HepG2 (cell line): Measurements from ENCODE around the gene DSCAM. TPM values are rescaled to one million over a fixed set of nuclear protein-coding genes. Genes with fewer than 3 reads are reported as not detected.

ENCODE experiments used
- ATAC-seq: fragments of 200-7000 bp; cut with Tn5 transposase; 3 replicates; pipeline ENCODE4 v1.9.1; 2020; ENCODE audit warnings: mild to moderate bottlenecking, moderate library complexity
- BruUV-seq: library from RNA; stranded (reverse); fragments of 400-500 nt; replicated peaks from 2 replicates; lab custom pipeline; 2021; lab: Mats Ljungman, UMichigan
- CTCF ChIA-PET: fragments of 300-600 bp; formaldehyde crosslinking; extraction: SDS; loops from one replicate; lab custom pipeline; 2021; ENCODE audit warnings: low total read pairs, inconsistent platforms, low intra/inter-chr PET ratio; lab: Yijun Ruan, JAX
- POLR2A ChIA-PET: fragments of 350-600 bp; sonication (Branson Sonifier 250); formaldehyde crosslinking; loops from one replicate; lab custom pipeline; 2020; ENCODE audit warnings: antibody characterized with exemption, inconsistent platforms; lab: Yijun Ruan, JAX
- DNase-seq: peaks from one replicate; pipeline ENCODE4 v3.0.0-alpha.2; 2015; ENCODE audit warnings: low spot score
- FAIRE-seq: peaks from 3 replicates; lab custom pipeline; 2011; peaks lifted over from hg19 to GRCh38; lab: Jason Lieb, UNC
- H2AFZ ChIP-seq: one replicate; pipeline ENCODE4 v1.6.1; 2011; ENCODE audit warnings: low read length, inconsistent platforms
- H3K27ac ChIP-seq: fragments of 300-600 bp; 3 replicates; pipeline ENCODE4 v1.8.0; 2011; ENCODE audit warnings: mixed run types, mild to moderate bottlenecking, mixed read lengths, low read length, inconsistent platforms; ENCODE audit not compliant: insufficient read depth; ENCODE audit errors: extremely low read length
- H3K27me3 ChIP-seq, 2 experiments: fragments of 200-600 bp in 1 of 2; 2 replicates in 1 of 2; 3 replicates in 1 of 2; pipeline versions ENCODE4 v1.6.0 to v1.8.0; 2011; ENCODE audit warnings: low read length in 2 of 2, mild to moderate bottlenecking in 2 of 2, moderate library complexity in 2 of 2, inconsistent platforms in 1 of 2; ENCODE audit not compliant: insufficient read depth in 2 of 2, control insufficient read depth in 1 of 2
- H3K36me3 ChIP-seq, 2 experiments: fragments of 200-600 bp in 1 of 2; replicated peaks in 1 of 2; 2 replicates in 1 of 2; 3 replicates in 1 of 2; pipeline versions ENCODE4 v1.5.1 to v1.8.0; 2011; ENCODE audit warnings: low read length in 2 of 2, inconsistent platforms in 1 of 2; ENCODE audit not compliant: insufficient read depth in 2 of 2, control insufficient read depth in 1 of 2
- H3K4me1 ChIP-seq: 2 replicates; pipeline ENCODE4 v1.5.1; 2012; ENCODE audit warnings: low read length, inconsistent platforms; ENCODE audit not compliant: insufficient read depth
- H3K4me2 ChIP-seq: 2 replicates; pipeline ENCODE4 v1.6.0; 2011; ENCODE audit warnings: low read depth, low read length, inconsistent platforms
- H3K4me3 ChIP-seq, 3 experiments: fragments of 200-600 bp in 1 of 3; sonication (generic), shearing (Covaris generic) in 1 of 3; replicated peaks in 1 of 3; 2 replicates each; pipeline ENCODE4 v1.5.1; 2011 to 2016; ENCODE audit warnings: low read length in 3 of 3, inconsistent platforms in 2 of 3, low read depth in 2 of 3, mild to moderate bottlenecking in 2 of 3, control low read depth in 1 of 3, mixed read lengths in 1 of 3; ENCODE audit not compliant: insufficient read depth in 1 of 3
- H3K79me2 ChIP-seq: one replicate; pipeline ENCODE4 v1.6.1; 2011; ENCODE audit warnings: low read length, inconsistent platforms; ENCODE audit not compliant: insufficient read depth
- H3K9ac ChIP-seq: 2 replicates; pipeline ENCODE4 v1.6.0; 2011; ENCODE audit warnings: mild to moderate bottlenecking, low read depth, low read length, inconsistent platforms; ENCODE audit not compliant: insufficient read depth
- H3K9me3 ChIP-seq: 2 replicates; pipeline ENCODE4 v1.5.1; 2012; ENCODE audit warnings: mild to moderate bottlenecking, low read length
- H4K20me1 ChIP-seq: 2 replicates; pipeline ENCODE4 v1.6.0; 2011; ENCODE audit warnings: inconsistent platforms, mild to moderate bottlenecking, low read length, moderate library complexity; ENCODE audit not compliant: insufficient read depth
- HDAC2 ChIP-seq: sonication (generic); formaldehyde crosslinking; IDR thresholded peaks from 2 replicates; pipeline ENCODE4 v1.4.0; 2020; ENCODE audit warnings: missing genetic modification reagents
- MEF2D ChIP-seq: sonication (generic); formaldehyde crosslinking; IDR thresholded peaks from 2 replicates; pipeline ENCODE4 v1.5.1; 2020; ENCODE audit warnings: mild to moderate bottlenecking, missing genetic modification reagents
- ONECUT2 ChIP-seq: sonication (generic); formaldehyde crosslinking; IDR thresholded peaks from 2 replicates; pipeline ENCODE4 v1.4.0; 2020; ENCODE audit warnings: missing genetic modification reagents
- ZBTB2 ChIP-seq: sonication (generic); formaldehyde crosslinking; IDR thresholded peaks from 2 replicates; pipeline ENCODE4 v1.8.0; 2022; ENCODE audit warnings: low read depth, missing genetic modification reagents
- ZBTB7B ChIP-seq: sonication (generic); formaldehyde crosslinking; IDR thresholded peaks from 2 replicates; pipeline ENCODE4 v1.4.0; 2020; ENCODE audit warnings: missing genetic modification reagents
- ZFP82 ChIP-seq: sonication (generic); formaldehyde crosslinking; IDR thresholded peaks from 2 replicates; pipeline ENCODE4 v1.5.1; 2020; ENCODE audit warnings: mild to moderate bottlenecking, missing genetic modification reagents, borderline replicate concordance
- ZNF143 ChIP-seq: sonication (generic); formaldehyde crosslinking; IDR thresholded peaks from 2 replicates; pipeline ENCODE4 v1.4.0; 2020; ENCODE audit warnings: missing genetic modification reagents
- ZNF230 ChIP-seq: sonication (generic); formaldehyde crosslinking; IDR thresholded peaks from 2 replicates; pipeline ENCODE4 v1.4.0; 2020; ENCODE audit warnings: mild to moderate bottlenecking, missing genetic modification reagents
- ZNF607 ChIP-seq: sonication (generic); formaldehyde crosslinking; IDR thresholded peaks from 2 replicates; pipeline ENCODE4 v1.5.1; 2020; ENCODE audit warnings: missing genetic modification reagents, mild to moderate bottlenecking, borderline replicate concordance
- WGBS: methylation state at CpG from one replicate; pipeline ENCODE4 v1.1.6; 2017; ENCODE audit warnings: low lambda C conversion rate; 5-methylcytosine and 5-hydroxymethylcytosine counted together
- in situ Hi-C: cut with HindIII; loops from 2 replicates; pipeline ENCODE4 v1.10.0; 2017; ENCODE audit warnings: low pct_unique_long_range_greater_than_20kb; ENCODE audit not compliant: extremely low pct_ligation_motif_present
- intact Hi-C: fragments of 100-400 bp; cut with micrococcal nuclease; formaldehyde crosslinking; loops from one replicate; pipeline ENCODE4 v1.10.0; 2022; ENCODE audit not compliant: unreplicated experiment
- polyA plus RNA-seq, 8 experiments: library from polyadenylated mRNA; depleted of rRNA in 3 of 8; stranded (reverse) in 7 of 8; unstranded in 1 of 8; fragments of >200 nt; fragmentation: Illumina TruSeq in 4 of 8; extraction: Trizol in 4 of 8; gene quantifications; 2 replicates each; pipeline versions ENCODE4 v1.2.1 to v1.2.3, GENCODE V29; 2011 to 2016; ENCODE audit warnings: low read depth in 4 of 8, missing spikeins in 1 of 8, mixed read lengths in 1 of 8; ENCODE audit not compliant: insufficient read depth in 1 of 8
- total RNA-seq, 5 experiments: library from RNA; depleted of rRNA; stranded (reverse); fragments of >200 nt; fragmentation: Illumina TruSeq; extraction: Trizol; gene quantifications; 2 replicates each; pipeline ENCODE4 v1.2.3, GENCODE V29; 2016; ENCODE audit warnings: low read depth in 1 of 5

The DSCAM gene
- total and polyA plus RNA-seq, 2 of the 13 experiments (the other 11 are each of a cell fraction or from before 2014, with no cell fraction given), result not detected

- no peak overlapping the region for H3K9ac ChIP-seq
- no peaks in the 10 kb centered on the region for H3K4me1 ChIP-seq
- ChIA-PET CTCF (no interaction called here), POLR2A (no interaction called here)
- no peak for FAIRE-seq
- TF ChIP-seq ZNF143 (CRISPR knock-in tag), result no peak
- TF ChIP-seq ZFP82 (CRISPR knock-in tag), result no peak
- TF ChIP-seq HDAC2 (CRISPR knock-in tag), result no peak
- no peak for TF ChIP-seq ZBTB7B (CRISPR knock-in tag)
- TF ChIP-seq ZNF607 (CRISPR knock-in tag), result no peak
- TF ChIP-seq MEF2D (CRISPR knock-in tag), result no peak
- no peak for TF ChIP-seq ZNF230 (CRISPR knock-in tag)
- TF ChIP-seq ZBTB2 (CRISPR knock-in tag), result no peak
- no peak for TF ChIP-seq ONECUT2 (CRISPR knock-in tag)
- intact Hi-C loops, result no loop called here
- no peak for DNase-seq
- WGBS, result 16% methylated on average over 3 of the region's 3 CpGs
- no peak overlapping the region for H3K4me2 ChIP-seq
- no peak overlapping the region for H2AFZ ChIP-seq
- H3K36me3 ChIP-seq, result no peaks in the 10 kb centered on the region
- H4K20me1 ChIP-seq, result no peaks in the 10 kb centered on the region
- H3K27me3 ChIP-seq, result no peaks in the 10 kb centered on the region
- in situ Hi-C loops, result loop anchor here (25.0 kb wide), 1 partner anchor 315 kb away; no protein-coding TSS in a partner anchor
- ATAC-seq, result no peak
- H3K27ac ChIP-seq, result no peak overlapping the region
- H3K79me2 ChIP-seq, result no peaks in the 10 kb centered on the region
- no peak overlapping the region for H3K4me3 ChIP-seq
- BruUV-seq, result no TSS peak
- peaks cover 83% of the 10 kb centered on the region for H3K9me3 ChIP-seq
These were observed 744.3 kb downstream of the DSCAM start for GRCh38 chr21:40102682-40103081.
